ENCODE measurements around the gene GATB.

Gene GATB

DNA sequence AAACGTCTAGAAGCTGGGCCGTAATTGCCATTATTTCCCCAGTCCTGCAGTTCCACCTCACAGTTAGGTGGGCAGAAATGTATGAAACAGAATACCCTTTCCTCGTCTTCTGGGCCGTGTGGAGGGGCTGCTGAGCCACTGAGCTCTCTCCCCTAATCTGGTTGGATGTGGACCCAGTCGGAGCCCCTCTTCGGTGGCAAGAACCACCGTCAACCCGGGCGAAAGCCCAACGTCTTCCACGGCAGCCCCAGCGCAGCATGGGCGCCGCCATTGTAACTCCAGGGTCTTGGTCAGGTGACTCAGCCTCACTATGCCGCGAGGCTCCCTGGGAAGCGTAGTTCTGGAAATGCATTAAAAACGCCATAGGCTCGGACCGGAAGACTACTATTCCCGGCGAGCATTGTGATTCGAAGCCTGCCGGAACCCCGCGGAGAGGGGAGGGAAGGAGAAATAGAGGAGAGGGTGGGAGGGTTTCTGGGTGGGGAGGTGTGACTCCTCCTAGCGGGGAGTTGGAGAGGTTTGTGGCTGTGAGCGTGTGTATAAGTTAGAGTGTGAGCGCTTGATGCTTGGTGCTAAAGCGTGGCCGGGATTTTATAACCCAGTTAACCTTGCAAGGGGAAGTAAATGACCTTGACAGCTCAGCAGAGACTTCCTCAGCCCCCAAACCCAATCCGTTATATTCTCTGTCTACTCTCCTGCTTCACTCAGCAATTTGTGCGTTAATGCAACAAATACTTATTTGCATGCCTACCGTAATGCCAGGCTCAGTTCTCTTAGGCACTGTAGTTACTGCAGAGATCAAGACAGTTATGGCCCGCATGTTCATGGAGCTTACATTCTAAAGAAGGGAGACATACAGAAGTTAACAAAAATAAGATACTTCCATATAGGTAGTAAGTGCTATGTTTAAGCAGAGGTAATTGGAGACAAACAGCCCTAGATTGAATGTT, at the start of gene GATB:
GATB (minus strand) TSS at position 296 of the 950 bp plus-strand sequence; CDS start at position 271, 25 bp downstream.
- DNase-seq (ENCODE audit: low read depth): peak; percentile 97

DNA sequence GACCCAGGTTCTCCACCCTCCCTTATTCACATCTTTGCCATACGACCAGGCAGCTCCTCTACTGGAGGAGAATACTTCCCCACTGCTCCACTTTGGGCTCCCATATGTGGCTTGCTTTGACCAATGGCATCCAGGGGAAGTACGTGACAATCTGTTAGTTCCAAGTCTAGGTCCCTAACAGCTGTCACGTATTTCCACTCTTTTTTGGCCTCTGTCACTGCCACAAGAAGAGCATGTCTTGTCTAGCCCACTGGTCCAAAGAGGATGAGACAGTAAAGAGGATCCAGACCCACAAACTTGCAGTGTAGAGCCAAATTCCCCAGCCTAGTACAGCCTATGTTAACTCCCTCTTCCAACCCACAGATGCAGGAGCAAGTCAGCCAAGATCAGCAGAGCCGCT, 49.7 kb upstream of the GATB start:
- TF ChIP-seq CTCF (IDR thresholded peaks at IDR 0.05; ENCODE audit: low read length, missing control alignments): no peak
- DNase-seq (ENCODE audit: low read depth): no peak
- no peak overlapping the region for H3K4me3 ChIP-seq (replicated peaks; ENCODE audit: low read depth, low read length)

More for the DNA sequence above, at the start of gene GATB:
- peak; percentile 52 for TF ChIP-seq CTCF (IDR thresholded peaks at IDR 0.05; ENCODE audit: low read length, missing control alignments)
- peak within 1 kb of the TSS; percentile 94 for H3K4me3 ChIP-seq (replicated peaks; ENCODE audit: low read depth, low read length)

GRCh38 chr4:151809716-151810115, 48.9 kb upstream of the GATB start:
- no peak for DNase-seq (ENCODE audit: low read depth)
- no peak overlapping the region for H3K4me3 ChIP-seq (replicated peaks; ENCODE audit: low read depth, low read length)
- no peak for TF ChIP-seq CTCF (IDR thresholded peaks at IDR 0.05; ENCODE audit: low read length, missing control alignments)

- no peak overlapping the region for H3K4me3 ChIP-seq (replicated peaks; ENCODE audit: low read depth, low read length)
- DNase-seq (ENCODE audit: low read depth): no peak
- TF ChIP-seq CTCF (IDR thresholded peaks at IDR 0.05; ENCODE audit: low read length, missing control alignments): no peak
Observed at GRCh38 chr4:151808542-151808941, 47.7 kb upstream of the GATB start.

GRCh38 chr4:151808120-151808529, 47.3 kb upstream of the GATB start:
- no peak for TF ChIP-seq CTCF (IDR thresholded peaks at IDR 0.05; ENCODE audit: low read length, missing control alignments)
- DNase-seq (ENCODE audit: low read depth): no peak
- no peak overlapping the region for H3K4me3 ChIP-seq (replicated peaks; ENCODE audit: low read depth, low read length)

DNA sequence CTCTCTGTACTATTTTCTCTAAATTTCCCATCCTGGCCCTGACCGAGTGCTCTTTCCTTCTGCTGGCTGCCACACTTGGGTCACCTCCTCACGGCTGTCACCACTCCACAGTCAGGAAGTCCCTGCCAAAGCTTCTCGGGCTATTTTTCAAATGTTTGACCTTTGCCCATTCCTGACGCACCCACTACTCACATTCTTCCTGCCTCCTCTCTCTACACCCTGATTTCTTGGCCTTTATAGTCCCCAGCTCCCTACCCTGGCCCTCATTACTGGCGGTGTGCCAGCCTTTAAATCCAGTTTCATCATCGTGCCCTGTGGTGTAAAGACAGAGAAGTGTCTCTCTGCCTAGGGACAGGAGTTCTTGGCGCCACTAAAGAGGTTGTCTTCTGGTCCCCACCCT, 46.4 kb upstream of the GATB start:
- no peak for TF ChIP-seq CTCF (IDR thresholded peaks at IDR 0.05; ENCODE audit: low read length, missing control alignments)
- DNase-seq (ENCODE audit: low read depth): peak; percentile 8
- no peak overlapping the region for H3K4me3 ChIP-seq (replicated peaks; ENCODE audit: low read depth, low read length)
